GM21423 (cell line): ENCODE measurements around the gene CDC42SE2.
"Not testable (repeated sequence)": the region's sequence is repeated elsewhere in the genome, so short reads cannot be mapped to it uniquely, and the experiment has no call there.

Experiments
- ATAC-seq: cut with Tn5 transposase; IDR thresholded peaks from one replicate; pipeline ENCODE4 v1.9.1; 2021; ENCODE audit warnings: mild to moderate bottlenecking, moderate library complexity; ENCODE audit not compliant: unreplicated experiment

Gene CDC42SE2

GRCh38 chr5:131277875-131278740 lies 14.3 kb downstream of the CDC42SE2 start:
- no peak for ATAC-seq

GRCh38 chr5:131278741-131279124 lies 14.9 kb downstream of the CDC42SE2 start:
- ATAC-seq = not testable (repeated sequence)

GRCh38 chr5:131279204-131279603 lies 15.4 kb downstream of the CDC42SE2 start:
- peak; percentile 27 for ATAC-seq

- no peak for ATAC-seq
Measured at GRCh38 chr5:131280417-131280816, 16.6 kb downstream of the CDC42SE2 start.

GRCh38 chr5:131281133-131281867 lies 17.4 kb downstream of the CDC42SE2 start:
- peak; percentile 46 for ATAC-seq

GRCh38 chr5:131281868-131282234 lies 18.0 kb downstream of the CDC42SE2 start:
- no peak for ATAC-seq

GRCh38 chr5:131282235-131282634 lies 18.4 kb downstream of the CDC42SE2 start:
- ATAC-seq = no peak

GRCh38 chr5:131285703-131286399 lies 22.0 kb downstream of the CDC42SE2 start:
- no peak for ATAC-seq

GRCh38 chr5:131286400-131286715 lies 22.5 kb downstream of the CDC42SE2 start:
- no peak for ATAC-seq

- peak; percentile 36 for ATAC-seq
Measured at GRCh38 chr5:131288328-131288727, 24.5 kb downstream of the CDC42SE2 start.

- ATAC-seq = peak; percentile 31
Measured at GRCh38 chr5:131289738-131290137, 25.9 kb downstream of the CDC42SE2 start.

GRCh38 chr5:131296213-131296672 lies 32.4 kb downstream of the CDC42SE2 start:
- no peak for ATAC-seq

- no peak for ATAC-seq
Measured at GRCh38 chr5:131297886-131298285, 34.0 kb downstream of the CDC42SE2 start.

GRCh38 chr5:131299465-131299864 lies 35.6 kb downstream of the CDC42SE2 start:
- ATAC-seq = no peak

GRCh38 chr5:131302506-131302905 lies 38.7 kb downstream of the CDC42SE2 start:
- ATAC-seq = no peak

- ATAC-seq = no peak
Measured at GRCh38 chr5:131303537-131303936, 39.7 kb downstream of the CDC42SE2 start.

GRCh38 chr5:131304414-131304813 lies 40.6 kb downstream of the CDC42SE2 start:
- no peak for ATAC-seq

GRCh38 chr5:131305138-131305689 lies 41.4 kb downstream of the CDC42SE2 start:
- ATAC-seq = no peak

- ATAC-seq = no peak
Measured at GRCh38 chr5:131305906-131306305, 42.1 kb downstream of the CDC42SE2 start.

- not testable (repeated sequence) for ATAC-seq
Measured at GRCh38 chr5:131312235-131312772, 48.5 kb downstream of the CDC42SE2 start.

- no peak for ATAC-seq
Measured at GRCh38 chr5:131316026-131316425, 52.2 kb downstream of the CDC42SE2 start.
